Stimulated activated CD4-positive, alpha-beta T cell treated with anti-CD3 and anti-CD28 coated beads, Interleukin-12 subunit alpha, Interleukin-12 subunit beta, amount 100 ng/mL, for 4 hours (primary cell): Measurements from ENCODE around the gene MILR1.

Source experiments
- DNase-seq: peaks from one replicate; pipeline ENCODE4 v3.0.0-alpha.2; 2020

The MILR1 gene

GRCh38 chr17:64503821-64504768, 55.2 kb downstream of the MILR1 start:
- DNase-seq = no peak

- no peak for DNase-seq
These were observed 55.9 kb downstream of the MILR1 start for GRCh38 chr17:64504769-64505339.

GRCh38 chr17:64505340-64506200, 56.7 kb downstream of the MILR1 start:
- peak; percentile 77 for DNase-seq

- peak; percentile 96 for DNase-seq
These were observed 57.3 kb downstream of the MILR1 start, which contains the start of gene DDX5 for GRCh38 chr17:64506201-64506575. Gene DDX5, minus strand, starts transcription at chr17:64506289. Its CDS starts 170 bp downstream, at chr17:64506119.

- peak; percentile 90 for DNase-seq
These were observed 57.9 kb downstream of the MILR1 start, which contains the start of gene CEP95 for GRCh38 chr17:64506576-64507412. Gene CEP95, plus strand, starts transcription at chr17:64506977. Its CDS starts 121 bp downstream, at chr17:64507098.

- no peak for DNase-seq
These were observed 58.5 kb downstream of the MILR1 start for GRCh38 chr17:64507413-64507782.

- DNase-seq = no peak
These were observed 59.8 kb downstream of the MILR1 start for GRCh38 chr17:64508683-64509082.

DNA sequence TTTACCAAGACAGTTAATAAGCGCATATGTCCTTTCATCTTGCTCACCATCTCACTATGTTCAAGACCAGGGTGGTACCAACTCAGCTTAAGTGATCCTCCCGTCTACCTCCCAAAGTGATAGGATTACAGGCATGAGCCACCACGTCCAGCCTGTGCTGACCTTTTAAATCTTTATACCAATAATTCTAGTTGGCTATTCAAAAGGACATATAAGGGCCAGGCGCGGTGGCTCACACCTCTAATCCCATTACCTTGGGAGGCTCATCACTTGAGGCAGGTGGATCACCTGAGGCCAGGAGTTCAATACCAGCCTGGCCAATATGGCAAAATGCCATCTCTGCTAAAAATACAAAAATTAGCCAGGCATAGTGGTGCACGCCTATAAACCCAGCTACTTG, 60.3 kb downstream of the MILR1 start:
- DNase-seq = no peak

GRCh38 chr17:64515419-64515818, 66.5 kb downstream of the MILR1 start:
- DNase-seq = no peak

- no peak for DNase-seq
These were observed 66.9 kb downstream of the MILR1 start for GRCh38 chr17:64515829-64516228.
